Nephron (organoid): ENCODE data around the gene EAF2.

ENCODE experiments used
- H3K27ac Mint-ChIP-seq, 3 experiments: 2 replicates each; pipeline ENCODE4 v1.8.0; 2020; ENCODE audit warnings: mixed read lengths in 3 of 3, mild to moderate bottlenecking in 2 of 3, moderate library complexity in 1 of 3
- H3K27me3 Mint-ChIP-seq: 2 replicates; pipeline ENCODE4 v1.8.0; 2021; ENCODE audit warnings: low read depth, mild to moderate bottlenecking, moderate library complexity, mixed read lengths
- H3K36me3 Mint-ChIP-seq: 2 replicates; pipeline ENCODE4 v1.8.0; 2020; ENCODE audit warnings: low read depth, mixed read lengths
- H3K4me1 Mint-ChIP-seq: 2 replicates; pipeline ENCODE4 v1.8.0; 2020; ENCODE audit warnings: mixed read lengths
- H3K4me3 Mint-ChIP-seq, 3 experiments: 2 replicates each; pipeline ENCODE4 v1.8.0; 2020; ENCODE audit warnings: mild to moderate bottlenecking in 3 of 3, mixed read lengths in 3 of 3, moderate library complexity in 2 of 3
- H3K9me3 Mint-ChIP-seq: 2 replicates; pipeline ENCODE4 v1.8.0; 2020; ENCODE audit warnings: mixed read lengths
- TF ChIP-seq, protein P1 (sequence below), 3 experiments: fragments of 200-600 bp; sonication (generic); IDR thresholded peaks; one replicate each; pipeline ENCODE4 v1.5.0; 2021; ENCODE audit warnings: antibody characterized with exemption in 3 of 3; ENCODE audit not compliant: unreplicated experiment in 3 of 3

The EAF2 gene

DNA sequence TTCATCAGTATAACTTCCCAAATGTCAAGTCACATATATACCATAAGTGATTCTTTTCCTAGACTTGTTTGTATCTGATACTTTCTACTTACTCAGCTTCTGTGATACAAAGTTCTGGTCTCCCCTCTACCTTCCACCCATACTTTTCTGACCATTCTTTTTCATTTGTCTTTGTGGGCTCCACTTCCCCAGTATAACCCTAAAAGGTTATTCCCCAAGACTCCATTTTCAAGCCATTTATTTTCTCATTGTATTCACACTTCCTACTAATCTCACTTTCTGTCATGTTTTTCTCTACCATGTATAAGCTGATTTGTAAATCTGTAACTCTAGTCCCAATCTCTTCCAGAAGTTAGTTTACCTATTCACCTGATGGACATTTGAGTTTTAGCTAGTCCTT, 34.1 kb upstream of the EAF2 start:
- Mint-ChIP-seq H3K4me3 (no peak overlapping the region), H3K4me1 (no peaks in the 10 kb centered on the region), H3K27me3 (no peaks in the 10 kb centered on the region)

DNA sequence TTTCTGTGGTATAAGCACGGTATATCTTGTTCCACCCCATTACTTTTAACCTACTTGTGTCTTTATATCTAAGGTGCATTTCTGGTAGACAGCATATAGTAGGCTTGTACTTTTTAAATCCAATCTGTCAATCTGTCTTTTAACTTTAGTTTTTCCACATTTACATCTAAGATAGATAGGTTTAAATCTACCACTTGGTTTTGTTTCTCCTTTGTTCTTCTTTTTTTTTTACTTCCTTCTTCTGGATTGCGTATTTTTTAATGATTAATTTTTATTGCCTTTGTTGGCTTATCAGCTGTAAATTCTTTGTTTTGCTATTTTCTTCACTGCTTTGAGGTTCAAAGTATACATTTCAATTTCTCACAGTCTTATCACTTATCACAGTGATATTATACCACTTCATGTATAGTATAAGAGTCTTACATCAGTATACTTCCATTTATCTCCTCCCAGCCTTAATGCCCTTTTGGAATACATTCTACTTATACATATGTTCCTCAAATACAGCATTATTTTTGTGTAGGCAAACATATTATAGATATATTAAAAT, 31.2 kb upstream of the EAF2 start:
- Mint-ChIP-seq H3K27ac (no peak overlapping the region), H3K36me3 (peaks cover 30% of the 10 kb centered on the region), H3K4me1 (no peaks in the 10 kb centered on the region), H3K27me3 (no peaks in the 10 kb centered on the region), H3K9me3 (no peaks in the 10 kb centered on the region), H3K4me3 (no peak overlapping the region)
- TF ChIP-seq, protein P1, sequence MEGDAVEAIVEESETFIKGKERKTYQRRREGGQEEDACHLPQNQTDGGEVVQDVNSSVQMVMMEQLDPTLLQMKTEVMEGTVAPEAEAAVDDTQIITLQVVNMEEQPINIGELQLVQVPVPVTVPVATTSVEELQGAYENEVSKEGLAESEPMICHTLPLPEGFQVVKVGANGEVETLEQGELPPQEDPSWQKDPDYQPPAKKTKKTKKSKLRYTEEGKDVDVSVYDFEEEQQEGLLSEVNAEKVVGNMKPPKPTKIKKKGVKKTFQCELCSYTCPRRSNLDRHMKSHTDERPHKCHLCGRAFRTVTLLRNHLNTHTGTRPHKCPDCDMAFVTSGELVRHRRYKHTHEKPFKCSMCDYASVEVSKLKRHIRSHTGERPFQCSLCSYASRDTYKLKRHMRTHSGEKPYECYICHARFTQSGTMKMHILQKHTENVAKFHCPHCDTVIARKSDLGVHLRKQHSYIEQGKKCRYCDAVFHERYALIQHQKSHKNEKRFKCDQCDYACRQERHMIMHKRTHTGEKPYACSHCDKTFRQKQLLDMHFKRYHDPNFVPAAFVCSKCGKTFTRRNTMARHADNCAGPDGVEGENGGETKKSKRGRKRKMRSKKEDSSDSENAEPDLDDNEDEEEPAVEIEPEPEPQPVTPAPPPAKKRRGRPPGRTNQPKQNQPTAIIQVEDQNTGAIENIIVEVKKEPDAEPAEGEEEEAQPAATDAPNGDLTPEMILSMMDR (IDR thresholded peaks at IDR 0.05; ENCODE audit: unreplicated experiment in 3 of 3): no peak

More for the DNA sequence above, 34.1 kb upstream of the EAF2 start:
- TF ChIP-seq, protein P1 (IDR thresholded peaks at IDR 0.05; ENCODE audit: unreplicated experiment in 3 of 3): no peak
- H3K27ac Mint-ChIP-seq: no peak overlapping the region
- H3K36me3 Mint-ChIP-seq: peaks cover 27% of the 10 kb centered on the region
- no peaks in the 10 kb centered on the region for H3K9me3 Mint-ChIP-seq

DNA sequence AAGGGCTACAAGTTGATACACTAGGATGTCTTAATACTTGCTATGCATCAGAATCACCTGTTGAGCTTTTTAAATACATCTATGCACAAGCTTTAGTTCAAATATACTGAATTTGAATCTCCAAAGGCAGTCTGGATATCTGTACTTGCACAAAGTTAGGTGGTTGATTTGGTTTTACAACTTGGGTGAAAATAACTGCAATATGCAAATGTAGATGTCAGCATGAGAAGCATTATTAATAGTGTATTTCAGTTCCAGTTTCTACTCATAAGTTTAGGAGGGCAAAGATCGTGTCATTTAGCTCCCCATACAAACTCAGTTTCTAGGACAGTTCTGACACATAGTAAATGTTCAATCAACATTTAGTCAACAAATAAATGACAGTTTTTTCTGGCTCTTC, 25.8 kb upstream of the EAF2 start:
- H3K27ac Mint-ChIP-seq: no peak overlapping the region
- no peaks in the 10 kb centered on the region for H3K4me1 Mint-ChIP-seq

DNA sequence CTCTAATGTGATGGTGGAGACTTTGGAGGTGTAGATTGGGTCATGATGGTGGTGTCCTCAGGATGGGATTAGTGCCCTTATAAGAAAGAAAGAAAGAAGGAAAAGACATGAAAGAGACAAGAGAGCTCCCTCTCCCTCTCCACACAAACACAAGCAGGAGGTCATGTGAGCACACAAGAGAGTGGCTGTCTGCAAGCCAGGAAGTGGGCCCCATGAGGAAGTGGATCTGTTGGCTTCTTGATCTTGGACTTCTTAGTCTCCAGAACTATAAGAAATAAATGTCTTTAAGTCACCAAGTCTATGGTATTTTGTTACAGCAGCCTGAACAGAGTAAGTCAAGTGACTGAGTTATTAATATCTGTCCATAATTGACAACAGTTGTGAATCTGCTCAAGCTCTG, 17.3 kb upstream of the EAF2 start:
- Mint-ChIP-seq H3K27ac (no peak overlapping the region), H3K36me3 (peaks cover 91% of the 10 kb centered on the region), H3K4me1 (no peaks in the 10 kb centered on the region), H3K4me3 (no peak overlapping the region), H3K27me3 (no peaks in the 10 kb centered on the region), H3K9me3 (peaks cover 44% of the 10 kb centered on the region)
- TF ChIP-seq, protein P1 (IDR thresholded peaks at IDR 0.05; ENCODE audit: unreplicated experiment in 3 of 3): no peak

More for the DNA sequence above, 25.8 kb upstream of the EAF2 start:
- Mint-ChIP-seq H3K36me3 (peaks cover 44% of the 10 kb centered on the region), H3K9me3 (peaks cover 8% of the 10 kb centered on the region), H3K27me3 (no peaks in the 10 kb centered on the region), H3K4me3 (no peak overlapping the region)
- TF ChIP-seq, protein P1 (IDR thresholded peaks at IDR 0.05; ENCODE audit: unreplicated experiment in 3 of 3): no peak

DNA sequence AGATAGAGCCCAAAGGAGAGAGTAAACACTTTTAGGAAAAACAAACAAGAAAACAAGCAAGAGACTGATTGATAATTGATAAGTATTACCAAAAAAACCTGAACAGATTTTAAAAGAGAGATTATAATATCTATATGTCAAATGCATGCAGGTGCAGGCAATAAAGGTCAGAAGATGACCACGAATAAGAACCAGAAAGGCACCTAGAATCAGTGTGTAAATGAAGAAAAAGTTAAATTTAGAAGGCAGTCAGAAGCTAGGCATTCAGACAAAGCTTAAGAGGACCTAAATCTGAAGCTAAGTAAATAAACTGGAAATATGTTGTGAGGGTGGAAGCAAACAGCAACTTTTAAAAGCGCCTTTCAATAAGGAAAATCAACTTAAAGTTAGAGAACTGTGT, 16.4 kb upstream of the EAF2 start:
- H3K27me3 Mint-ChIP-seq: no peaks in the 10 kb centered on the region
- peaks cover 93% of the 10 kb centered on the region for H3K36me3 Mint-ChIP-seq
- no peak overlapping the region for H3K4me3 Mint-ChIP-seq
- H3K4me1 Mint-ChIP-seq: no peaks in the 10 kb centered on the region
- H3K27ac Mint-ChIP-seq: no peak overlapping the region
- TF ChIP-seq, protein P1 (IDR thresholded peaks at IDR 0.05; ENCODE audit: unreplicated experiment in 3 of 3): no peak
- peaks cover 48% of the 10 kb centered on the region for H3K9me3 Mint-ChIP-seq

DNA sequence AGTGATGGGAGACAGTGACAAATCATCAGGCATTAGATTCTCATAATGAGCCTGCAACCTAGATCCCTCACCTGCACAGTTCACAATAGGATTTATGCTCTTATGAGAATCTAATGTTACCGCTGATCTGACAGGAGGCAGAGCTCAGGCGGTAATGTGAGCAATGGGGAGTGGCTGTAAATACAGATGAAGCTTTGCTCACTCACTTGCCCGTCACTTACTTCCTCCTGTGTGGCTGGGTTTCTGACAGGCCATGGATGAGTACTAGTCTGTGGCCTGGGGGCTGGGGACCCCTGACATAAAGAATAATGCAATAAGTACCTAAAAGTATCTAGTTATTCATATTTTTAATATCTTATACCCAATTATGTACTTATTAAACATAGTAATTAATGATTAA, 15.8 kb upstream of the EAF2 start:
- peaks cover 93% of the 10 kb centered on the region for H3K36me3 Mint-ChIP-seq
- H3K9me3 Mint-ChIP-seq: peaks cover 43% of the 10 kb centered on the region
- no peaks in the 10 kb centered on the region for H3K27me3 Mint-ChIP-seq
- TF ChIP-seq, protein P1 (IDR thresholded peaks at IDR 0.05; ENCODE audit: unreplicated experiment in 3 of 3): no peak
- no peak overlapping the region for H3K4me3 Mint-ChIP-seq
- H3K4me1 Mint-ChIP-seq: no peaks in the 10 kb centered on the region
- no peak overlapping the region for H3K27ac Mint-ChIP-seq
